HG02970 (cell line): ENCODE data around the gene USP13.
"Not testable (repeated sequence)": the region's sequence is repeated elsewhere in the genome, so short reads cannot be mapped to it uniquely, and the experiment has no call there.

Source experiments
- ATAC-seq: cut with Tn5 transposase; IDR thresholded peaks from one replicate; pipeline ENCODE4 v1.9.1; 2021; ENCODE audit warnings: mild to moderate bottlenecking, moderate library complexity, moderate number of reproducible peaks; ENCODE audit not compliant: unreplicated experiment, low FRiP score

USP13 gene

GRCh38 chr3:179771797-179772196 lies 119.0 kb downstream of the USP13 start:
- ATAC-seq: no peak

GRCh38 chr3:179772297-179772696 lies 119.5 kb downstream of the USP13 start:
- no peak for ATAC-seq

DNA sequence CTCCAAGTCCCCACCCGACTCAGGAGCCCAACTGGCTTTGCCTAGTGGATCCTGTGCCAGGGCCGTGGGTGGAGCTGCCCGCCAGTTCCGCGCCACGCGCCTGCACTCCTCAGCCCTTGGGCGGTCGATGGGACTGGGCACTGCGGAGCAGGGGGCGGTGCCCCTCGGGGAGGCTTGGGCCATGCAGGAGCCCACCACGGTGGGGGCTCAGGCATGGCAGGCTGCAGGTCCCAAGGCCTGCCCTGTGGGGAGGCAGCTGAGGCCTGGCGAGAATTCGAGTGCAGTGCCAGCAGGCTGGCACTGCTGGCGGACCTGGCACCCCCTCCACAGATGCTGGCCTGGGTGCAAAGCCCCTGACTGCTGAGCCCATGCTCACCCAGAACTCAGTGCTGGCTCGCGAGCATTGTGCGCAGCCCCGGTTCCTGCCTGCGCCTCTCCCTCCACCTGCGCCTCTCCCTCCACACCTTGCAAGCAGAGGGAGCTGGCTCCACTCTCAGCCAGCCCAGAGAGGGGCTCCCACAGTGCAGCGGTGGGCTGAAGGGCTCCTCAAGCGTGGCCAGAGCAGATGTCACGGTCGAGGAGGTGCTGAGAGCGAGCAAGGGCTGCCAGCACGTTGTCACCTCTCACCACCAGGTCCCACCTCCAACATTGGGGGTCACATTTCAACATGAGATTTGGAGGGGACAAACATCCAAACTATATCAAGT lies 122.7 kb downstream of the USP13 start:
- ATAC-seq: no peak

DNA sequence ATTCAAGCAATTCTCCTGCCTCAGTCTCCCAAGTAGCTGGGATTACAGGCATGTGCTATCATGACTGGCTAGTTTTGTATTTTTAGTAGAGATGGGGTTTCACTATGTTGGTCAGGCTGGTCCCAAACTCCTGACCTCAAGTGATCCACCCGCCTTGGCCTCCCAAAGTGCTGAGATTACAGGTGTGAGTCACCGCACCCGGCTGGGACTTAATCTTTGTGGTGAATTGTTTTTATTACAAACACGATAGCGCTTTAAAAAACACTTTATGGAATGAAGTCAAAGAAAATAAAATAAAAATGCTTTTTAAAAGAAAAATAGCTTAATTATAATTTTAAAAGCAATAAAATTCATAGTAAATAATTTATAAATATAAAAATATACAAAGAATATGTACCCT lies 130.0 kb downstream of the USP13 start:
- not testable (repeated sequence) for ATAC-seq

GRCh38 chr3:179788996-179789395 lies 136.2 kb downstream of the USP13 start:
- ATAC-seq: no peak

DNA sequence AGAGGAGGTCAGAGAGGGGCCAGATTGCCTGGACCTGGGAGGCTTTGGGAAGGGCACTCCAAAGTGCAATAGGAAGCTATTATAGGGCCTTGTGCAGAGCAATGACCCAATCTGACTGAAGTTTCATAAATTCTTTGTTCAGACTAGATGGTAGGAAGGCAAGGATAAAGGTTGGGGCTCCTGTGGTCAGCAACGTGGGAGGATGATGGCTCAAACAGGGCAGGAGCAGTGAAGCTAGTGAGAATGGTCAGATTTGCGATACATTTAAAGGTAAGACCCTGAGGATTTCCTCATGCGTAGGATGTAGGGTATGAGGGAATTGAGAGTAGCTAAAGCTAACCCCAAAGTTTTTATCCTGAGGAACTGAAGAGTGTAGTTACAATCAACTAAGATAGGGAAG lies 139.0 kb downstream of the USP13 start:
- ATAC-seq: no peak

DNA sequence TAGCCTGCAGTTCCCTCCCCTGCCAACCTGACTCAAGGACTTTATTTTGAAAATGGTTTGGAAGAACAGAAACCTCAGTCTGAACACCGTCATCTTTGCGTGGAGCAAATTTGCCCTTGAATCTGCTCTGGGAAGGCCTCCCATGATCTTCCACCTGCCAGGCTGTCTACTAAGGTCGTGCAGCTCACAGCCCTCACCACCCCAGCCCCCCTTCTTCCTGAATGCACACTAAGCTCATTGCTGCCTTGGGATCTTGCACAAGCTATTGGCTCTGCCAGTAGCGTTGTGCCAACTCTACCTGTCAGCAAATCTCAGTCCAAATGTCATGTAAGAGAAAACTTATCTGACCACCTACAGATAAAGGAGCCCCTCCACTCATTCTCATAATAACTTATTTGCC lies 141.5 kb downstream of the USP13 start:
- ATAC-seq: no peak

DNA sequence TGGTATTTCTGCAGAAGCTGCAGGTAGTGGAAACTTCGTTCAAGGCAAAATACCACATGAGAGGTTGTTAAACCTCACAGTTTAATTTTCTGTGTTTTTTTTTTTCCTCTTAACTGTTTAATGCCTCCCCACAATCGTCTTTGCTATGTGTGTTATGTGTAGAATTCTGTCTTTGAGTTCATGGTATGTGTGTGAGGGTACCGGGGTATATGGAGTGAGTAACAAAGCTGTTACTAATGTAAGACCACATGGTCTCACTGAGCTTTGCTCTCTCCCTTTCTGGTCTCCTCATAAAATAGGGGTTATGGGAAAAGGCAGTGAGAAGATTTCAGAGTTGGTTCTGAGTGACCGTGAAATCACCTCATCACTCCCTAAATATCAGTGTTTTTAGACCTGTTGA lies 143.6 kb downstream of the USP13 start:
- ATAC-seq: no peak

- ATAC-seq: no peak
These were observed 144.4 kb downstream of the USP13 start for GRCh38 chr3:179797192-179797591.

- no peak for ATAC-seq
These were observed 148.4 kb downstream of the USP13 start for GRCh38 chr3:179801263-179801662.

DNA sequence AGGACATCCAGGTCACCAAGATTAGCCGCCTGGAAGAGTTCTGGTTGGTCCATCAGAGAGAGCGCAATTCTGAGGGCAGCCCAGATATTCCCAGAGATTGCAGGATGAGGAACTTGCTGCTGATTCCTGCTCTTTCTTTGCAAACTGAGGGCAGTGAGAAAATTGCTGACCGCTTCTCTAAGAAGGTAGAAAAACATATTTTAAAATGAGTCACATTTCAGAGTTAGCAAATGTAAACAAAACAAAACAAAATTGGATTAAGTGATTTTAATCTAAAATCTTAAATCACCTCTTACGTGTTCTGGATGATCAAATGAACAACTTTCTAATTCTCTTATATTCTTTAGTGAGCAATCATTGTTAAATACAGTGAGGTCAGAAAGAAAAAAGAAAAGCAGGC lies 149.0 kb downstream of the USP13 start:
- ATAC-seq: no peak

DNA sequence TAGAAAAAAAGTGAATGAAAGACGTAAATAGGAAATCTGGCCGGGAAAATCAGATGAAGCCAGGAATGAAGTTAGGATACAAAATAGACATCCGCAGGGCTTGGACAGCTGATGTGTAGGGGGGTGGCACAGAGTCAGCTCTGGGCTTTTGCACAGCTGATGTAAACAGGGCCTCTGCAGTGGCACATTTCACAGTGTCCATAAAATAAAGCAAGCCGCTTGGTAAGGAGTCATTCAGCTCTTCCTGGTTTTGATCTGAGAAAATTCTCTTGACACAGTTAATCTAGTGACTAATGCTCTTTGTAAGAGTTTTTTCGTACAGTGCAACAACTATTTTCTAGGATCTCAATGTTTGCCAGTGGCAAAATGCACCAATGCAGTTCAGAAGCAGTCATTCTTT lies 153.3 kb downstream of the USP13 start:
- no peak for ATAC-seq

GRCh38 chr3:179807588-179807987 lies 154.7 kb downstream of the USP13 start:
- no peak for ATAC-seq

GRCh38 chr3:179809639-179810038 lies 156.8 kb downstream of the USP13 start:
- no peak for ATAC-seq

DNA sequence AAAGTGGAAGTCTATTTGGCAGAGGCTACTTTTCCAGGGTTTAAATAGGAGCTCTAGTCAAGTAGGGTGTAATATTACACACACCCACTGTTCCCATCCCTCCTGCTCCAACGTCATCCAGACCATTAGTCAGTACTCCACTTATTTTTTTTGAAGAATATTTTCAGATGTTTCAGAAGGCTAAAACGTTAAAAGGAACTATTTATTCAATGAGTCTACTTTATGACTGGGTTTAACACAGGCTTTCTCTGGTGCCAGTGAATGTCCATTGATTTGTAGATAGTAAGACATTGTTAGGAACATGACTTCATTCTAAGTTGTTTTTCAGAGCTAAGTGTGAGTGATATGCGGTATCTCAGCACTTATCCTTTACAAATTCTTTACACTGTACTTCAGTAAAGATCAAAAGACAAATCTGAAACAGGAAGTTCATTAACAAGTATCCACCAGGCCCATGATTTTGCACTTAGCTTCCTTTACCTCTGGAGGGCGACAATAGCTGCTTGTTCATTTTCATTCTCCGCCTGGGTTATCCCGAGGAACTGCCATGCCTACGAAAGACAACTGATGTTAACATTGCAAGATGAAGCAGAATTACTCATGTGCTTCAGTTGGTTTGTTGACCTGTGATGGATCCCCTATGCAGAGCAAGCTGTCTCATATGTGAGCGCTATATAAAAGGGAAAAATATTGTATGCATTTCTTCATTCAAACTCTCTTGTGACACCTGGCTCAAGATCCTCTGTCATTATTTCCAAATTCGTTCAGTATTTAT lies 158.7 kb downstream of the USP13 start:
- peak; percentile 48 for ATAC-seq

DNA sequence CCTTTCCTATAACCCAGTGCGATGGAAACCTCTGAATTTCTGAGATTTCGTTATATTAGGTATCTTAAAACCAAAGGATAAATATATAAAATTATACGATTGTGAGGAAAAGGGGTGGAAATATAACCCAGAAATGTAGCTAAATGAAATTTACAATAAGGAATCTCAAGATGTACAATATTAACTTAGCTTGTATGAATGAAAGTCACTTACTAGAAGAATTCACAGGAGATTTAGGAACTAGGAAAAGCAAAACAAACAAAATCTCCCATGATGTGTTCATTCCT lies 159.2 kb downstream of the USP13 start:
- no peak for ATAC-seq

DNA sequence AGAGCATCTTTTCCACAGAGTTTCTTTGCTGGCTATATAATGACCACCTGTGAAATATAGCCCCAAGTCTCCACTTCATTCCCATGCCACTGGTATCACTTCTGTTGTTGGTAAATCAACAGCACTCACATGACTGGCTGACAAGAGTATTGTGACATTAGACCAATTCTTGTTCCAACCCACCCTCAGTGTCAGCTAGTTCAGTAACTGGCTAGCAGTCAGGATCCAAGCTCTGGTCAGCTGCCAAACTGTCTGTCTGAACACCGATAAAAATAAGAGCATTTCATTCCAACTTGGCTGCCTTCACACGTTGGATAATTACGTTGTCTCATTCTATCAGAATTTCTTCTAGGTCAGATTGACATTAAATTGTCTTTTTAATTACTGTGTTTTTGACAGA lies 166.5 kb downstream of the USP13 start:
- no peak for ATAC-seq

DNA sequence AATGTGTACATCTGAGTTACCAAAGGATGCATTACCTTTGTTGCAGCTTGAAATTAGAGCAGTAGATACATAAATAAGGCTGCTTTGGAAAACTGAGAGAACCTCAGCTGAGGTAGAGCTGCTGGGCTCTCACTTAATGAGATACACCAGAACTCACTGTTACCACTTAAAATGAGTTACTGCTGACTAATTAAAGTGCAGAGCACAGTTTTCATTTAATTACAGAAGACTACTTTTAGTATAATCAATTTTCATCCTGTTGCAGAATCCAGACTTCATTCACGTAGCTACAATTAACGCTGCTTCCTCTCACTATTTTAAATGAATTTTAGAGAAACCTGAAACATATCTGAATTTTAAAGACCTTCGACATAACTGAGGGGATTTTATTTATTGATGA lies 169.5 kb downstream of the USP13 start:
- ATAC-seq: no peak

DNA sequence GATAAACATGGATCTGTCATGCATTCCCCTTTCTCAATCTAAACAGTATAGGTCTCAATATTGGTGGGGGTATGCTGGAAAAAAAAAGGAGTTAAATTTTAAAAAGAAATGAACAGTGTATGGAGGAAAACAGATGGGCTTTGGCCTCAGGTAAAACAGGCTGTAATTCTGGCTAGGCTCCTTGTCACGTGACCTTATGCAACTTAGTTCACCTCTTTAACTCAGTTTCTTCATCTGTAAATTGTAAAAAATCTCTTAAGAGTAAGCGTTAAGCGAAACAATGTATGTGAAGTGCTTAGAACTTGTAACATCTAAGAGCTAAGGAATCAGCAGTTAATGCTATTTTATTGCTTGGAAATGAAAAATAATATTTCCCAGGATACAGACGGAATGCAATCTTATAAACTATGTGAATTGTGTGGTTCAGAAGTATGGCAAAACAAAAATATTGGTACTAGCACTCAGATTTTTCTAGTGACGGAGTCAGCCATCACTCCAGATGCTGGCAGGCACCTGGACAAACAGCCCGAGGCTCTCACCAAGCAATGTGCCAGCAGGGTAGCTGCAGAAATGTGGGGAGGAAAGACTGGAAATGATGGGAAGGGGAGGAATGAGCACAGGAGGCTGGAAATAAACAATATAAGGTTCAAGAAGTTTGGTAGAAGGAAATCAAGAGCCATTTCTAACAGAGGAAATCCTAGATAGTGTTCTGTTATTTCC lies 172.8 kb downstream of the USP13 start:
- ATAC-seq: no peak

- ATAC-seq: no peak
These were observed 173.4 kb downstream of the USP13 start for GRCh38 chr3:179826247-179826637.

GRCh38 chr3:179828738-179829137 lies 175.9 kb downstream of the USP13 start:
- no peak for ATAC-seq

GRCh38 chr3:179829401-179829800 lies 176.6 kb downstream of the USP13 start:
- ATAC-seq: no peak
